H1 (cell line): ENCODE data around the gene LAMTOR3. TPM values are rescaled to one million over a fixed set of nuclear protein-coding genes. Genes with fewer than 3 reads are reported as not detected.

ENCODE experiments used
- ASH2L ChIP-seq: fragments of 200-600, 300-600 bp; sonication (generic); IDR thresholded peaks from one replicate; pipeline ENCODE4 v1.7.1; 2017; ENCODE audit warnings: low read length
- ATF3 ChIP-seq: IDR thresholded peaks from 2 replicates; pipeline ENCODE4 v1.6.1; 2011; ENCODE audit warnings: low read depth, mild to moderate bottlenecking, low read length; ENCODE audit not compliant: insufficient read depth
- GABPA ChIP-seq: IDR thresholded peaks from 2 replicates; pipeline ENCODE4 v1.6.1; 2011; ENCODE audit warnings: mild to moderate bottlenecking, low read length, moderate library complexity, borderline replicate concordance; ENCODE audit not compliant: insufficient read depth
- HDAC6 ChIP-seq: IDR thresholded peaks from one replicate; pipeline ENCODE4 v1.7.1; 2012; ENCODE audit warnings: low read depth, mild to moderate bottlenecking, inconsistent platforms, low read length, moderate library complexity
- RBBP5 ChIP-seq: IDR thresholded peaks from 2 replicates; pipeline ENCODE4 v1.7.1; 2012; ENCODE audit warnings: low read depth, mild to moderate bottlenecking, inconsistent platforms, low read length, moderate library complexity, borderline replicate concordance
- RNF2 ChIP-seq: fragments of 200-900, 300-1000 bp; sonication (generic); IDR thresholded peaks from 2 replicates; pipeline ENCODE4 v1.7.1; 2016; ENCODE audit warnings: borderline replicate concordance, low read depth, mild to moderate bottlenecking, antibody characterized with exemption, low read length; ENCODE audit not compliant: poor library complexity, severe bottlenecking; ENCODE audit errors: missing control alignments
- polyA plus RNA-seq, 7 experiments: library from polyadenylated mRNA; depleted of rRNA in 3 of 7; stranded (reverse) in 5 of 7; unstranded in 2 of 7; fragments of >200 nt in 5 of 7; fragments of 200-250 nt in 2 of 7; gene quantifications; 1 replicate in 5 of 7; 2 replicates in 1 of 7; 4 replicates in 1 of 7; pipeline versions ENCODE4 v1.2.1 to v1.2.3, GENCODE V29; 2011 to 2013; ENCODE audit warnings: missing spikeins in 2 of 7, mixed read lengths in 2 of 7
- total RNA-seq: library from RNA; stranded (reverse); fragmentation: NEBNext Ultra II Directional; extraction: Animal tissue kit (Norgen Biotek cat#: 25700); gene quantifications from 2 replicates; pipeline ENCODE4 v1.2.1, GENCODE V29; 2021

The LAMTOR3 gene
- total and polyA plus RNA-seq, 2 of the 8 experiments (the other 6 are each of a cell fraction or from before 2014, with no cell fraction given), result 25.1 to 34.4 TPM

- no peak for TF ChIP-seq RNF2
- TF ChIP-seq HDAC6, result no peak
- TF ChIP-seq ATF3, result no peak
- no peak for TF ChIP-seq GABPA
- TF ChIP-seq ASH2L, result no peak
- TF ChIP-seq RBBP5, result no peak
These were observed 17.3 kb downstream of the LAMTOR3 start (continued) for GRCh38 chr4:99876946-99877345.
